Activated CD4-positive, CD25-positive, alpha-beta regulatory T cell (primary cell): ENCODE data around the gene DAAM2.

Experiments used
- DNase-seq, 4 experiments: peaks; one replicate each; lab custom pipeline; 2025; lab: John Stamatoyannopoulos, UW

The DAAM2 gene

DNA sequence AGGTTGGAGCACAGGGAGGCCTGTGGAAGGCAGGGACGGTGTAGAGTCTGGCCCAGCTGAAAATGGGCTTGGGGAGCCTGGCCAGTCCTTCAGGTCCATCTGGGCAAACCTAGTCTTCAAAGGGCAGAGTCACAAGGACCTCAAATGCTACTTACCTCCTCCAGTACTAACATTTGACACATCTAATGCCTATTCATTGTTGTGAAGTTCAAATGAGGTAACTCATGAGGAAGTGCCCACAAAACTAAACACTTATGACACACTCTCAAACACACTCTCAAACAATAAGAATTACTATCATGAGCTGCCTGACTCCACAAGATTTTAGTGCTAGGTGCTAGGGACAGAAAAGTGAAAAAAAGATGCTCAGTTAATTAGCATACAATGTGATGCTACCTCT lies 27.1 kb downstream of the DAAM2 start:
- no peak for DNase-seq

DNA sequence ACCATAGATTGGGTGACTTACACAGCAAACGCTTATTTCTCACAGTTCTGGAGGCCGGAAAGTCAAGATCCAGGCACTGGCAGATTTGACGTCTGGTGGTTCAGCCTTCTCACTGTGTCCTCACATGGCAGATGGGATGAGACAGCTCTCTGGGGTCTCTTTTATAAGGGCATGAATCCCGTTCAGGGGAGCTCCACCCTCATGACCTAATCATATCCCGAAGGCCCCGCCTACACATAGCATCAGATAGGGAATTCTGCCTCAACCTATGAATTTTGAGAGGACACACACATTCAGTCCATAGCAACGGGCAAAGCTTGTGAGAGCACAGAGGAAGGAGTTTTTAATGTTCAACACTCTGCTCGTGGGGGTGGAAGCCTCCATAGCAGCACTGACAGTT lies 27.5 kb downstream of the DAAM2 start:
- DNase-seq = no peak

DNA sequence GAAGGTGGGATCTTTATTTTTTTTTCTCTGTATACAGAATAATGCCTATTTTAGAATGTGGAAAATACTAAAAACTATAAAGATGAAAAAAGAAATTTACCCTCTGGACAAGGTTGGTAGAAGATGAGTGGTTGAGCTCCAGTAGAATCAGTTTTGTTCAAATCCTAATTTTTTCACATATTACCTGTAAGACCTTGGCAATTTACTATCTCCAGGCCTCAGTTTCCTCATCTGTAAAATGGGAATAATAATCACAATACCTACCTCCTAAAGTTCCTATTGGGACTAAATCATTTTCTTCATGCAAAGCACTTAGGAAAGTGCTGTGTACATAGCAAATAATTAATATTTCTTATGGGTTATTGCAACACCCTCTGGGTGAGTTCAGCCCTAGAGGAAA lies 28.4 kb downstream of the DAAM2 start:
- DNase-seq = no peak

DNA sequence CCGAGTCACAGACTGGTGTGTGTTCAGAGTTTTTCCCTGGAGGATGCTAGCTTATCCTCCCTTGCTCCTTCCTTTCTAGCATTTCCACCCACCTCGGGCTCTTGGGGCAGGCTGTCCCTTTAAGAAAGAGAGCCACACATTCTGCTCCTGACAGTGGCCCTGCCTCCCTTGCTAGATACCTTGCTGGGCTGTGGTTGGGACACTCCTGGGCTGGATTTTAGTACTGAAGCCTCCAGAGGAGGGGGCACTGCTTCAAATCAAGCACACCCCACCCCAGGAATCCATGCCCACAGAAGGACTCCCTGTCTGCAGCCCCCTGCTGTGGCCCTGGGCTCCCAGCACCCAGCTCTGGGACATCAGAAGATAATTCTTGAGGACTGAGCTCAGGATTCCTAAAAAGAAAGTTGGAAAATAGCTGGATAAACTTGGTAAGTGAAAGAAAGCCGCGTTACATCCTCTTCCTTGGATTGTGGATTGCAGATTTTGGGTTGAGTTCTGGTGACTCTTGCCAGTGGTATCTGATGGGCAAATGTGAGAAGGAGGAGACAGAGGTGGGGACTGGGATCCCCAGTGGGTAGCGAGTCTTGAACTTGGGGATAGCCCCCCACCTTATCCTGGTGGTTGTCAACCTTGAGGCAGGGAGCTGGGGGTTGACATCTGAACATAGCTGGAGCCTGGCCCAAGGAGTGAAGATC lies 29.0 kb downstream of the DAAM2 start:
- no peak for DNase-seq

DNA sequence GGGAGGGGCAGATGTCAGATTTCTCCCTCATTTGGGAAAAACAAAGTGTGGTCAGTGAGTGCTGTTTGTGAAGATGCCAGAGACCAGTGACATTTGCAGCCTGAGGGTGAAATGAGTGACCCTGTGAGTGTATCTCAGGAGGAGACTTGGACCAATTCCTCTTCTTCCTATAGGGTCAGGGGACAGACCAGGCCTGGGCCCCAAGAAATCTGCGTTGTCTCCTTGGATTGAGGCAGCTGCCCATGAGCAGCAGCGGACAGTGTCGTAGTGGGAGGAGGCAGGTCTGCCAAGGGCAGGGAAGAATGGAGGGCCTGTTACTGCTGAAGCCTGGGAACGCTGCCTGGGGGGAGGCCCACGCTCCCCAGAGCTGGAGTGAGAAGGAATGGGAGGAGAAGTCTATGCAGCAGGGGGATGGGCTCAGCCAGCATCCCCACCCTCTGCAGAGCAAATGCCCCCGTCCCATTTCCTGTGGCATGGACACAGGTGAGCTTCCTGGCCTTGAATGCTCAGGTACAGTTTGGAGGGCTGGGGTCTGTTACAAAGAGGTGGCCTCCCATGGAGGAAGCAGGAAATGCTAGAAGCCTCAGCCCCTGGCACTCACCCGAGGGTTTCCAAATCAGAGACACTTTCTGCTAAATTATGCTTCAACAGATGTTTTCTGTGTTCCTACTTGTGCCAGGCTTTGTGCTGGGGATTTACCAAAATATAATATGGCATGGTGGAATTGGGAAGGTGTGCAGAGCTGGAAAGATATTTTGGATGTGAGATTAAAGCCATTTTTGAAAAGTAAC lies 29.8 kb downstream of the DAAM2 start:
- no peak for DNase-seq

DNA sequence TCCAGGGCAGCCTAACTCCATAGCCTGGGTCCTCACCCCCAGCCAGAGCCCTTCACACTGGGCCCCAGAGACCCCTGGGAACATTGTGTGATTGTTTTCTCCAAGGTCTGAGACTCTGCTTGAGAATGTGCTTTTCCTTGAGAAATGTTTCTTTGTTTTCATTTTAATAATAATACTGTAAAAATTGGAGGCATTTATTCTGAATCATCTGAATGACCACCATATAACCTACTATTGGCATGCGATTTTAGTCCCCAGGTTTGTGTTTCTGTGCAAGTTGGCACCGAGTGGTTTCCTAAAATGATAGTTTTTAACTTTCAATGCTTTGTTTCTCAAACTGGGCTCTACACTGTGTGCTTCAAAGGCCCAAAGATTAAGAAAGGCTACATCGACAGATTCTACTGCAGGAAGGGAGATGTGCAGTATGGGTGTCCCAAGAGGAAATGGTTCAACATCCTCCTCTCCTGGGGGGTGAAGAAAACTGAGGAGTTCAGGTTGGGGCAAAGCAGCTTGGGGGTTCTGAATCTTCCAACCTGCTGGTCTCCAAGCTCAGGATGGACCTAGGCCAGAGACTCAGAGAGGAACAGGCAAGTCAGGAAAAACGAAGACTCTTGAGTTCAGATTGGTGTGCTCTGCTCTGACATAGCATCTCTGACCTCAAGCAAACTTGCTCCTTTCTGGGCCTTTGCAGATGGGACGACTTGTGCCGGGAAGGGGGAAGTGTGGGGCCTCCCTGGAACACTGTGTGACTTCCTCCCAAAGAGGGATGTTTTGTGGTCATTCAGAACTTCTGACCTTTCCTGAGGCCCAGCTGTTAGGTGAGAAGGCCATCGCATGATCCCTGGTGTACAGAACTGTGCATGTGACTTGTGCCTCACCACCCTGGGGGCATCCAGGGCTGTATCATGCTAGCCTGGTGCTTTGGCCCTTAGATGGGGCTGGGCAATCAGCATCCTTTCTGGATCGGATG lies 31.0 kb downstream of the DAAM2 start:
- no peak for DNase-seq

DNA sequence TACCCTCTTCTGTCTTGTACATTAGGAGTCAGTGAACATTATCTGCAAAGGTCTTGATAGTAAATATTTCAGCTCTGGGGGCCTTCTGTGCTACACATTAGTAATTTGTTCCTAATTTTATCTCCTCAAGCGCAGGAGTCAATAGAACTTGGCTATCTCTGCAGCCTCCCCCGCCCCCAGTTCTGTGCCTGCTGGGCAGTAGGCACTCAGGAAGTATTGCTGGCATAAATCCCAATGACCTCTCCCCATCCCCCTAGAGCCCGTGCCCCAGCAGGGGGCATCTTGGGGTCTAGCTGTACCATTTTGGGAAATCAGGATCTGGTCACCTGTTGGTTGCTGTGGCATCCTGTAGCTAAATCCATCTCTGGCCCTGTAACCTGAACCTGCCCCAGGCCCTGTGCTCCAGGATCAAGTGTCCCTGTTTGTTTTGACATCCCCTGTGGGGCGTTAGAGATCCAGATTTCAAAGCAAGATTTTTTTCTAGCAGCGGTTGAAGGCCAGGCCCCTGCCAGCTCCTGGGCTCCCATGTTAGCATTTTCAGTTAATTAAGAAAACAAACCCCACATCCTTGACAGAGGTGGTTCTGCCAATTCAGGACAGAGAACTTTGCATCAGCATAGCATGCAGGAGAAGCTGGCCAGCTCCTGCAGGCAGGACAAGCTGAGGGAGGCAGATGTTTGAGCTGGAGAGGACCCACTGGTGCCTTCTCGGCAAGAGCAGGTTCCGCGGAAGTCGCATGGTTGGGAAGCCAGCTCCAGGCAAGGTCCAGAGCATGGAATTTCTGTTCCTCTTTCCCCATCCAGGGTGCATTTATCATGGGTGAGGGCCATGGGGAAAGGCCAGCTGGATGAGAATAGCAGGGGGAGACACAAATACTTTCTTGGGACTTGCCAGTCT lies 32.1 kb downstream of the DAAM2 start:
- no peak for DNase-seq

DNA sequence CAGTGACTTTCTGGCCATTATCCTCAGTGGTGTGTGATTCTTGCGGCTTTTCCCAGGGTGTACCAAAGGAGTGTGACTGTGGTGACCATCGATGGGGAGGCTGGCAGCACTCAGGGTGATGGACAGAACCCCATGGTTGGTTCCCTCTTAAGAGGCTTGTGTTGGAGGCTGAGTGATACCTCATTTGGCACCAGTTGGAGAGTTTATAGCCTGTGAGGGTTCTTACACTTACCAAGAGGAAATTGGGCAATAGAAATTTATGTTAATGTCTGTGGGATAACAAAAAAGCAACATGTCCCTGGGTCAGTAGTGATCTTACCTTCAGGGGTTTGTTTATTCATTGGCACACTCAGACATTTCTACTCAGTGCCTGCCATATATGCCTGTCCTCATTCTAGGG lies 37.2 kb downstream of the DAAM2 start:
- DNase-seq = no peak

DNA sequence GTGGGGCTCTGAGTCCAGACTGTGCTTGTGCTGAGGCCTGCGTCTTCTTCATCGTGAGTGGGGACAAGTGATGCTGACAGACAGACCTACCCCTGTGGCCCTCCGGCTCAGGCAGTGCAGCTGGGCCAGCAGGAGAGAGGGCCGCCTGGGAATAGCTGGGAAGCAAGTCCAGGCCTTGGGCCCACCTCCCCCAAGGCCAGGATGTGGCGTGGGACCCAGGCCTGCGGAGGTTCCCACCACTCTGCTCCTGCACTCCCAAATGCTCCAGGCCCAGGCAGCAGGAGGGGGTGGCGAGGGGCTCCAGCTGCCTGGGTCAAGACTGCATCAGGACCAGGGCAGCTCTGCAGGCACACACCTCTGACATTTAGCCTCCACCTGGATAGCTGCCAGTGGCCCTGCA lies 38.3 kb downstream of the DAAM2 start:
- DNase-seq = no peak

DNA sequence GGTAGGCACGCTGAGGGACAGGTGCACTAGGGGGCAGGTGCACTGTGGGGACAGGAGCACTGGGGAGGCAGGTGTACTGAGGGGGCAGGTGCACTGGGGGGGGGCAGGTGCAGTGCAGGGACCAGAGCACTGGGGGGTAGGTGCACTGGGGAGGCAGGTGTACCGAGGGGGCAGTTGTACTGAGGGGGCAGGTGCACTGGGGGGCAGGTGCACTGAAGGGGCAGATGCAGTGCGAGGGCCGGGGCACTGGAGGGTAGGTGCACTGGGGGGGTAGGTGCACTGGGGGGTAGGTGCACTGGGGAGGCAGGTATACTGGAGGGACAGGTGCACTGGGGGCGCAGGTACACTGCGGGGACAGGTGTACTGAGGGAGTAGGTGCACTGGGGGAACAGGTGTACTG lies 39.5 kb downstream of the DAAM2 start:
- DNase-seq = no peak

DNA sequence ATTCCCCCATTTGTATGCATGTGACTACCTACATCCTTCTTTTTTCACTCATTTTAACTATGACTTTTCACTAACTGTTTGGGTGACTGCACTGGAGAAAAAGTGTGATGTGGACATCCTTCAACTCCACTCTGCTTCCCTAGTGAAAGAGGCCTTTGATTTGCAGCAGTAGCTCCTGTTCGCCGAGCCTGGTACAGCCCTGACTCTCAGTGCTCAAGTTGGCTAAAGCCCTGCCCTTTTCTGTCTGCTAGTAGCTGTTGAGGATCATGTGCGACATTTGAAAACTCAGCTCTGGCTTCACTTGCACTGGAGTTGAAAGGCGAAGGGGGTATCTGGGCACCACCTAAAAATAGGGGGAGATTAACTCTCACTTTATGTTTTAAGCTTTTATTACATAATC lies 42.1 kb downstream of the DAAM2 start:
- DNase-seq = no peak

DNA sequence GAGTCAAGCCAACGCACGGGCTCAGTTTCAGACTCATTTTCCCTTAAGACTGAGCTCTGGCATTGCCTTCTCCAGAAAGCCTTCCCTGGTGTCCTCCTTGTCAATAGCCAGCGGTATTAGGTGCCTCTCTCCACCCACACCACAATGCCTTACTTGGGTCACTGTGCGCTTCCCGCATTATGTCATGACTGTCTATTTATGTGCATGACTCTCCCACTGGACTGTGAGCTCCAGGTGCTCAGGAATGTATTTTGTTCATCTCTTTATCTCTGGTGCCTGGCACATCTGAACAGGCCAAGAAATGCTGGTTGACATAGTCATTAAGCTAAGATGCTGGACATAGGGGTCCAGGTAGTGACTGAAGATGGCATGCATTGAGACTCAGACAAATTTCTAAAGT lies 42.7 kb downstream of the DAAM2 start:
- no peak for DNase-seq

DNA sequence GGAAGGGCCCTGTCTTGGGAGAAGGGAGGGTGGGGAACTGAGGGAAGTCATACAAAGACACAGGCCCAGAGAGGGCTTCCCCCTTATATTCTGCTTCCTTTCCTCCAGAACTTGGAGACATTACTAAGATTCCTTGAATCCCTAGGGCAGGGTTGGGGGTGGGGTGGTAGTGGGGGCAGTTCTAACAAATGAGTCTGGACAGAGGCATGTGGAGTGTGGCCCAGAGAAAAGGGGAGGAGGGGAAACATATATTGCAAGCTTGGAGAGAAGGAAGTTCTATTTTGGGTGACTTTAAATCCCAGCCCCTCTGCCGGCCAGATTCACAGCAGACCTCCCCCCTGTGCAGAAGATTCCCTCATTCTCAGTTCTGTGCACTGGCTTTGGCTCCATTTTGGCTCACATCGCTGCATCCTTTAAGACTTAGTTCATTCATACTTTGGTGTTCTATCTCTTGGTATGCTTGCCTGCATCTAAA lies 43.7 kb downstream of the DAAM2 start:
- no peak for DNase-seq

DNA sequence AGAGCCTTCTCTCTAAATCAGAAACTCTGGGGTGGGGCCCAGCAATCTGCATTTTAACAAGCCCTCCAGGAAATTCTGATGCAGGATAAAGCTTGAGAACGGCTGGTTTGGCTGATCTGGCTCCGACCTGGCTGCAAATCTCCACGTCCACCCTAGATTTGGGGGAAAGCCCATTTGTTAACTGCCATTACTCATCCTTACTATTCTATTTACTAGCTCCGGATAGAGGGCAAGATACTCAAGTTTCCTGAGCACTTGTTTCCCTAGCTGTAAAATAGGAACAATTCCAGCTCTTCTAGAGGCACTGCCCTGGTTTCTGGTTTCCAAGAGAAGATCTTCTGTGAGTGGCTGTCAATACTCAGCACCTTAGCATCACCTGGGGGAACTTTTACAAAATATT lies 44.4 kb downstream of the DAAM2 start:
- no peak for DNase-seq

DNA sequence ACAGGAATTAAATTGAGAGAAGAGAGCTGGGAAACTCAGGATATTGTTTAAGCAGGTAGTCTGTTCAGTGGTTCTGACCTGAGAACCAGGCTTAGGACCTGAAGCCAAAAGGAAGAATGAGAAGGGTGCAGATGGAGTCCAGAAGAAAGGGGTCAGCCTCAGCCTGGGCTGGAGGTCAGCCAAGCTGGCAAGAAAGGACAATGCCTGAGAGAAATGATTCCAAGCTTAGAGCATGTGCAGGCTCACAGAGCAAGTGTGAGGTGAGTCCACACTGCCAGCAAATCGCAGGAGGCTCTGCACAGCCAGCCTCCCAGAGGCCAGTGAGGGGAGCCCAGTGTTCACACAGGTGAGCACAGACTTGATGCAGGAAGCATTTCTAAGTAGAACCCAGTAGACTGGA lies 47.3 kb downstream of the DAAM2 start:
- no peak for DNase-seq

DNA sequence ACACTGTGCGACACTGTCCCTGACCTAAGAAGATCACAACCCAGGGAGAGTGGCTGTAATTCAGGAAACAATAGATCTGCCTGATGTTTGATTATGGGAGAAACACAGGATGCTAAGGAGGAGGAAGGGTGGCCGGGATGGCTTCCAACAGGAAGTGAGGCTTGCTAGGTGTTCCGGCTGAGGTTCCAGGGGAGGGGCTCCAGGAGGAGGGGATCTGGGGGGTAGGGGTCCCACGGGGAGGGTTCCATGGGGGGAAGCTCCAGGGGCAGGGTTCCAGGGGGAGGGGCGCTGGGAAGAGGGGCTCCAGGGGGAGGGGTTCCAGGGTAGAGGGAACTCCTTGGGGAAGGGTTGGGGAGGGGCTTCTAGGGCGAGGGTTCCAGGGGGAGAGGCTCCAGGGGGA lies 48.6 kb downstream of the DAAM2 start:
- DNase-seq = no peak

DNA sequence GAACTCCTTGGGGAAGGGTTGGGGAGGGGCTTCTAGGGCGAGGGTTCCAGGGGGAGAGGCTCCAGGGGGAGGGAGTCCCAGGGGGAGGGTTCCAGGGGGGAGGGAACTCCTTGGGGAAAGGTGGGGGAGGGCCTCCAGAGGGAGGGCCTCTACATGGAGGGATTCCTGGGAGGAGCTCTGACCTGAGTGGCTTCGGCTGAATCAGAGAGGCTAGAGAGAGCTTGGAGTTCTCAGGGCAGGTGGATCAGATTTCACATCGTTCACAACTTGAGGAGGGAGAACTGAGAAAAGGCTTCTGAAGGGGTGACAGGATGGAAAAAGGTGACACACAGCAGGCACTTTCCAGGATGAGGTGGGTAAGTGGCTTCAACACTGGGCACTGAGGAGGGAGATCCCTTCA lies 49.1 kb downstream of the DAAM2 start:
- no peak for DNase-seq

DNA sequence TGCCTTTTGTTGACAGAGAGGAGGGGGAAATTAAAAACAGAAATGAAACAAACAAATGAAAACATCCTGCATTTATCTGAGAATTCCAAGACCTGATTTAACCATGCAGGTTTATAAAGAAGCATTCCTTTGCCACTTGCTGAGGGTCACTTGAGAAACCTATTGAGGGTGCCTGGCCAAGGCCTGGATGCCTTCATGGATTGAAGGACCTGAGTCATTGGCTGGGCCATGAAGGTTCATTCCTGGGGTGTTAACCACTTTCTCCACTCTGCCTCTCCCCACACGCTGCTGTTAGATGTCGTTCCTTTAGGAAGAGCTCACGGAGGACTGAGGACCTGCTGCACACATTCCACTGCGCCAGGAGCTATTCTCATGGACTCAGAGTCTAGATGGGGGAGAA lies 49.7 kb downstream of the DAAM2 start:
- DNase-seq = no peak

DNA sequence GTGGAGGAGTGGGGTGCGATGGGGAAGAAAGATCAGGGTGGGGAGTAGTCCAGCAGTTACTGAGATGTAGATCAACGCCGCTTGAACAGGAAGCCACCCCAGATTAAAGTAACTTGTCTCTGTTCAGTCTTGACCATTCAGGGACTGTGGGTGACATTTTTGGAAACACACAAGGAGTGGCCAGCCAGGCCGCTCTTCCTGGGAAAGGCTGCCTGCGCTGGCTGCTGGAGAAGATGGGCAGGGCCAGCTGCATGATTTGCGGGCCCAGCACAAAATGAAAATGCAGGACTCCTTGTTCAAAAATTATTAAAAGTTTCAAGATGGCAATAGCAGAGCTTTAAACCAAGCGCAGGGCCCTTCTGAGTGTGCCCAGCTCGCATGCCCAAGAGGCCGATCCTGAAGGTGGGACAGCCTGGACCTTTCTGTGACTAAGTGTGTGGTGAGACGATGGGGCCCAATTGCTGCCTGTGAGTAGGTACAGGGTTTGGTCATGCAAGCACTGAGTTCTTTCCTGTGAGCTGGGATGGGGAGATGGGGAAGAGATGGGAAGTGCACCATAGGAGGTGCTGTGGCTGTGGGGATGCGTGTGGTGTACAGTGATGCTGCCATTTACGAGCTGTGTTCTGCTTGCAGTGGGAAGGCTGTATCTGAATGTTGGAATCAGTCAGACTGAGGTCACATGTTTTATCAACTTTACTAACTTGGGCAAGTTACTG lies 51.3 kb downstream of the DAAM2 start:
- no peak for DNase-seq

DNA sequence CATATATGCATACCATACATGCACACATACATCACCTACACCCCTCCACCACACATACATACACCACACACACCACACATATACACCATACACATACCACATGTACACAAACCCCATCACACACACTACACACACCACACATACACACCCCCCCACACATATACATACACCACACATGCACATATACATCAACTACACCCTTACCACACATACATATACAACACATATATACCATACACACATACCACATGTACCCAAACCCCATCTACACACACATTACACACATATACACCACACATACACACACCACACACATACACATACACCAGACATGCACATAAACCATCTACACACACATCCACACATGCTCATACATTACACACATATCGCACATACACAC lies 52.7 kb downstream of the DAAM2 start:
- DNase-seq = no peak

DNA sequence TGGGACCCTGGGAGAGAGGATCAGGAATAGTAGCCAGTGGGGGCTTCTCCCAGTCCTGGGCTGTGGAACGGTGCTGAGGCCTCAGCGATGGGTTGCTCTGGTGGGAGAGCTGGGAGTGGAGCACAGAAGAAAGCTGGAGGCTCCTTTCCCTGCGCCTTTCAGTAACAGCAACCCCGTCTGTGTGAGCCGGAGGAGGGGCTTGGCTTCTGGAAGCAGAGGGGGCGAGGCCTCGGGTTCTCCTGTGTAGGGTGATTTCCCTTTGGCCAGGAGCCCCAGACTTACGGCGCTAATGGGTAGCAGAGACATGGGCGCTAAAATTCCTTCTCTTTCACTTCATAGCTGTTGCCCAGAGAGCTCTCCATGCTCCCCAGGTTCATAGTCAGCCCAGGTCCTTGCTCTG lies 55.0 kb downstream of the DAAM2 start:
- no peak for DNase-seq
